Stimulated activated memory B cell treated with anti-CD40 and anti-IgM and Interleukin-4, amounts not matched to agents 10 μg/mL and 1 μg/mL and 100 μg/mL, for 72 hours (primary cell): ENCODE data around the gene KIFC1.
A peak's percentile ranks its signal among the peaks of the same experiment; 100 is the strongest.
"Not testable (repeated sequence)": the region's sequence is repeated elsewhere in the genome, so short reads cannot be mapped to it uniquely, and the experiment has no call there.

Experiments
- ATAC-seq: fragments of 150-1000 bp; cut with Tn5 transposase; 2 replicates; pipeline ENCODE4 v1.10.0; 2021
- H3K27ac Mint-ChIP-seq: one replicate; pipeline ENCODE4 v1.8.0; 2022; ENCODE audit warnings: mild to moderate bottlenecking, mixed read lengths
- H3K27me3 Mint-ChIP-seq: one replicate; pipeline ENCODE4 v1.8.0; 2022; ENCODE audit warnings: mixed read lengths
- H3K36me3 Mint-ChIP-seq: one replicate; pipeline ENCODE4 v1.8.0; 2022; ENCODE audit warnings: mixed read lengths
- H3K4me1 Mint-ChIP-seq: one replicate; pipeline ENCODE4 v1.8.0; 2022; ENCODE audit warnings: mixed read lengths
- H3K4me3 Mint-ChIP-seq: one replicate; pipeline ENCODE4 v1.8.0; 2022; ENCODE audit warnings: mild to moderate bottlenecking, moderate library complexity, mixed read lengths
- H3K9me3 Mint-ChIP-seq: one replicate; pipeline ENCODE4 v1.8.0; 2022; ENCODE audit warnings: mixed read lengths

The KIFC1 gene, protein sequence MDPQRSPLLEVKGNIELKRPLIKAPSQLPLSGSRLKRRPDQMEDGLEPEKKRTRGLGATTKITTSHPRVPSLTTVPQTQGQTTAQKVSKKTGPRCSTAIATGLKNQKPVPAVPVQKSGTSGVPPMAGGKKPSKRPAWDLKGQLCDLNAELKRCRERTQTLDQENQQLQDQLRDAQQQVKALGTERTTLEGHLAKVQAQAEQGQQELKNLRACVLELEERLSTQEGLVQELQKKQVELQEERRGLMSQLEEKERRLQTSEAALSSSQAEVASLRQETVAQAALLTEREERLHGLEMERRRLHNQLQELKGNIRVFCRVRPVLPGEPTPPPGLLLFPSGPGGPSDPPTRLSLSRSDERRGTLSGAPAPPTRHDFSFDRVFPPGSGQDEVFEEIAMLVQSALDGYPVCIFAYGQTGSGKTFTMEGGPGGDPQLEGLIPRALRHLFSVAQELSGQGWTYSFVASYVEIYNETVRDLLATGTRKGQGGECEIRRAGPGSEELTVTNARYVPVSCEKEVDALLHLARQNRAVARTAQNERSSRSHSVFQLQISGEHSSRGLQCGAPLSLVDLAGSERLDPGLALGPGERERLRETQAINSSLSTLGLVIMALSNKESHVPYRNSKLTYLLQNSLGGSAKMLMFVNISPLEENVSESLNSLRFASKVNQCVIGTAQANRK

DNA sequence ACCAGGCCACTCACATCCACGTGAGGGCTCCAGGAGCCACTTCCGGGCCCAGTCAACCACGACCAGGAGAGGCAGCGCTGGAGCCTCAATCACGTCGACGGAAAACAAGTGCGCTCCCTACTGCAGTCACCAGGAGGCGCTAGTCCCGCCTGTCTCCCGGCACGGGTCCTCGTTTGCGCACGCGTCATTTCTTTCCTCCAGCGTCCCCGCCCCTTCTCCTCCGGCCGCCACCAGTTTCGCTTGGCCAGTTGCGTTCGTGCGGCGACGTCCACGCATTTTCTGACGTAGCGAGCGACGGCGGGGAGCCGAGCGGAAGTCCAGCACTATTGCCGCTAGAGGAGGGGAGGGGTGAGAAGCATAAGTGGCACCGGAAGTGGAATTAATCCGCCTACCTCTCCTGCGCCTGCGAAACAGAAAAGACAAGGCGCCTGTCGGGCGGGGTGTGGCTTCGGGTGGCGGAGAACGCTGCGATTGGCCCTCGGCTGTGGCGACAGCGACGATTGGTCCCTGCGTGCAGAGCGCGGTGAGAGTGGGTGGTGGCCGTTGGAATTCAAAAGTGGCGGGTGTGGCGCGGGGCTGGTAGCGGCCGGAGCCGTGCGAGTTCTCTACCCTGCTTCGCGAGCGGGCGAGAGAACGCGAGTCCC is at the start of gene KIFC1:
Gene KIFC1 (plus strand): TSS at position 546 of the 644 bp plus-strand sequence. CDS start 163 bp downstream, outside the sequence.
- H3K27ac Mint-ChIP-seq: peak within 1 kb of the TSS; percentile 85

DNA sequence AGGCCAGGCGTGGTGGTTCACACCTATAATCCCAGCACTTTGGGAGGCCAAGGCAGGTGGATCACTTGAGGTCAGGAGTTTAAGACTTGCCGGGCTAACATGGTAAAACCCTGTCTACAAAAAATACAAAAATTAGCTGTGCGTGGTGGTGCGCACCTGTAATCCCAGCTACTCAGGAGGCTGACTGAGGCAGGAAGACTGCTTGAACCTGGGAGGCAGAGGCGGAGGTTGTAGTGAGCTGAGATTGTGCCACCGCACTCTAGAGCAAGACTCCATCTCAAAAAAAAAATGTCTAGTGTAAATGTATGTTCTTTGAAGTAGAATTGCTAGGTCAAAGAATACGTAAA is 48.0 kb upstream of the KIFC1 start:
- H3K36me3 Mint-ChIP-seq, H3K9me3 Mint-ChIP-seq, ATAC-seq, H3K27me3 Mint-ChIP-seq: not testable (repeated sequence)
- Mint-ChIP-seq H3K4me3 (peak overlapping the region; percentile 42), H3K27ac (peak overlapping the region; percentile 81), H3K4me1 (peaks cover 40% of the 10 kb centered on the region)

More for the DNA sequence above, at the start of gene KIFC1:
- H3K4me1 Mint-ChIP-seq: peaks cover 30% of the 10 kb centered on the region
- H3K27me3 Mint-ChIP-seq: no peaks in the 10 kb centered on the region
- no peaks in the 10 kb centered on the region for H3K9me3 Mint-ChIP-seq
- H3K4me3 Mint-ChIP-seq: peak within 1 kb of the TSS; percentile 72
- ATAC-seq: peak; percentile 98
- no peaks in the 10 kb centered on the region for H3K36me3 Mint-ChIP-seq

DNA sequence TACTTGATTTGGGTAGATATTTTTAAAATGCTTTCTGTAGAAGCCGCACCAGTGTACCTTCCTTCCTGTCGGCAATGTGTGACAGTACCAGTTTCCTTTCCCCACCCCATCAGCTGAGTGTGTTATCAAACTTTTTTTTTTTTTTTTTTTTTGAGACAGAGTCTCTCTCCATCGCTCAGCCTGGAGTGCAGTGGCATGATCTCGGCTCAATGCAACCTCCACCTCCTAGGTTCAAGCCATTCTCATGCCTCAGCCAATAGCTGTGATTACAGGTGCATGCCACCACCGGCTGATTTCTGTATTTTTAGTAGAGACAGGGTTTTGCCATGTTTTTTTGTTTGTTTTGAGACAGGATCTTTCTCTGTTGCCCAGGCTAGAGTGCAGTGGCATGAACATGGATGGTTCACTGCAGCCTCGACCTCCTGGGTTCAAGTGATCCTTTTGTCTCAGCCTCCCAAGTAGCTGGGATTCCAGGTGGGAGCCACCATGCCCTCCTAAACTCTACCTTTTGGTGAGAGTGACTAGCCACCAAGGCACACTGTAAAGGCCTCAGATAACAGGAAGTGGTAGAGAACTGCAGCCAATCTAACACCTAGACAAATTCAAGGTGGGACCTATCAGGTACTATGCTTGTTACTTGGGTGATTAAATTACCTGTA is 47.5 kb upstream of the KIFC1 start:
- peak overlapping the region; percentile 42 for H3K4me3 Mint-ChIP-seq
- H3K4me1 Mint-ChIP-seq: peaks cover 38% of the 10 kb centered on the region
- peak; percentile 93 for ATAC-seq

DNA sequence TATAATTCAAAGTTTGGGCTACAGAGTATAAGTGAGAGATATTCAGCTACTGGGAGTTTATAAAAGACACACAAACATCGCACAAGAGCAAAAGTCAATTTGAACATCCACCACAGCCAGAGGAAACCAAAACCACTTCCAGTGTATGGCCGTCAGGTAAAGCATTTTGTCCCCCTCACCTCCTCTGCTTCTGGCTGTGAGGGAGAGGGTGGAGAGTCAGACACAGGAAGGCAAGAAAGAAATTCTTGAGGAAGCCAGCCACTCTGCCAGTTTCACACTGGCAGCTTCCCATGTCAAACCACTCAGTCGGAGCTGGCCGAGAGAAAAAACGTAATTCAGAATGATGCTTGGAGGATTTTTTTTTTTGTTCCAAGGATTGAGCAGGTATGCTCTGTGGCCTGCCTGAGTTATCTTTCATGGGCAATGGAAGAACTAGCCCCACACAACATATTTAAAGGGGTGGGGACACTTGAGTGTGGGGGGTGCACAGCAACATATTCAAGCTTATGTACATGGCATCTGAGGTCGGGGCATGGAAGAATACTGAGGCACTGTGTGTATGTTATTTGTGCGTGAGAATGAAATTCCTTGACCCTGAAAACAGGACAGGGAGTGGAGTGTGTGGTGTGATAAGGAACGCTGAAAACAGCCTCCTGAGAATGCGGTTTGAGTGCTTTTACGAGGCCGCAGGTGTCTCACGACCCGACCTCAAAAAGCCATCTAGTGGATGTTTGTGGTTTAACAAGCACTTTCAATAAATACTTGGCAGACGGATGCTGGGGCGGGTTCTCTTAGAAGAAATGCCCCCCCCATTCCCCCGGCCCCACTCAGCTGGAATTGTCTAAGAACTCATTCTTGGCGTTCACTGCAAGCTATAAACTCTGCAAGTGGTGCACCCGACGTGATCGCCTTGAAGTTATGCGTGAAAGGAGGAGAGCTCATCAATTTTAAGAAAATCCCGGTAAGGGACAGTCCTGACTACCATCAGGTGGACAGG is 46.6 kb upstream of the KIFC1 start:
- Mint-ChIP-seq H3K36me3 (no peaks in the 10 kb centered on the region), H3K9me3 (no peaks in the 10 kb centered on the region), H3K4me3 (peak overlapping the region; percentile 62), H3K27me3 (no peaks in the 10 kb centered on the region), H3K27ac (peak overlapping the region; percentile 81), H3K4me1 (peaks cover 32% of the 10 kb centered on the region)
- peak; percentile 48 for ATAC-seq

More for the DNA sequence above, 47.5 kb upstream of the KIFC1 start:
- H3K27me3 Mint-ChIP-seq: no peaks in the 10 kb centered on the region
- peak overlapping the region; percentile 81 for H3K27ac Mint-ChIP-seq
- no peaks in the 10 kb centered on the region for H3K9me3 Mint-ChIP-seq
- H3K36me3 Mint-ChIP-seq: no peaks in the 10 kb centered on the region

DNA sequence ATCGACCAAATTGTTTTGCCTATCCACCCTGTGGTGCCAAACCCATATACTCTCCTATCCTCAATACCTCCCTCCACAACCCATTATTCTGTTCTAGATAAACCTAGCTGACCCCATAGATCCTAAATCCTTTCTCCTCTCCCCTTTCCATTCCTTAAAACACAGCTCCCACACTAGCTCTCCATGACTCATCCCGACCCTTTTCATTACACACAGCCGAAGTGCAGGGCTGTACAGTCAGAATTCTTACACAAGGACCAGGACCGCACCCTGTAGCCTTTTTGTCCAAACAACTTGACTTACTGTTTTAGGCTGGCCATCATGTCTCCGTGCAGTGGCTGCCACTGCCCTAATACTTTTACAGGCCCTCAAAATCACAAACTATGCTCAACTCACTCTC is 44.7 kb upstream of the KIFC1 start:
- Mint-ChIP-seq H3K4me1 (peaks cover 27% of the 10 kb centered on the region), H3K27ac (peak overlapping the region; percentile 17)
- ATAC-seq, H3K36me3 Mint-ChIP-seq, H3K27me3 Mint-ChIP-seq, H3K4me3 Mint-ChIP-seq, H3K9me3 Mint-ChIP-seq: not testable (repeated sequence)

DNA sequence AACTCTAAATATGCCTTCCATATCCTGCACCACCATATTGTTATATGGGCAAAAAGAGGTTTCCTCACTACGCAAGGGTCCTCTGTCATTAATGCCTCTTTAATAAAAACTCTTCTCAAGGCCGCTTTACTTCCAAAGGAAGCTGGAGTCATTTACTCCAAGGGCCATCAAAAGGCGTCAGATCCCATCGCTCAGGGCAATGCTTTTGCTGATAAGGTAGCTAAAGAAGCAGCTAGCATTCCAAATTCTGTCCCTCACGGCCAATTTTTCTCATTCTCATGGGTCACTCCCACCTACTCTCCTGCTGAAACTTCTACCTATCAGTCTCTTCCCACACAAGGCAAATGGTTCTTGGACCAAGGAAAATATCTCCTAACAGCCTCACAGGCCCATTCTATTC is 43.8 kb upstream of the KIFC1 start:
- no peak for ATAC-seq
- Mint-ChIP-seq H3K4me1 (peaks cover 27% of the 10 kb centered on the region), H3K9me3 (no peaks in the 10 kb centered on the region), H3K27ac (no peak overlapping the region), H3K36me3 (no peaks in the 10 kb centered on the region), H3K4me3 (no peak overlapping the region), H3K27me3 (no peaks in the 10 kb centered on the region)

DNA sequence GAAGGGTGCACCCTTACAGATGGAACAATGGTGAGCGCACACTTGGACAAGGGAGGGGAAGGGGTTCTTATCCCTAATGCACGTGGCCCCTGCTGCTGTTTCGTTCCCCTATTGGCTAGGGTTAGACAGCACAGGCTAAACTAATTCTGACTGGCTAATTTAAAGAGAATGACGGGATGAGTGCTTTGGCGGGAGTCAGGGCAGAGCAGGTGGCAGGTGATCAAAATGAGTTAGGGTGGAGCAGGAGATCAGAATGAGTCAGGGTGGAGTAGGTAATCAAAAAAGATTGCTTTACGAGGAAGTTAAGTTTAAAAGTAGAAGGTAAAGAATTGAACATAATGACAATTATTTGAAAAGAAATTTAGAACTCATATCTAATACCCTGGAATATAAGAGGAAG is 35.8 kb upstream of the KIFC1 start:
- H3K27me3 Mint-ChIP-seq, H3K4me3 Mint-ChIP-seq, H3K4me1 Mint-ChIP-seq, H3K27ac Mint-ChIP-seq, ATAC-seq, H3K36me3 Mint-ChIP-seq, H3K9me3 Mint-ChIP-seq: not testable (repeated sequence)

DNA sequence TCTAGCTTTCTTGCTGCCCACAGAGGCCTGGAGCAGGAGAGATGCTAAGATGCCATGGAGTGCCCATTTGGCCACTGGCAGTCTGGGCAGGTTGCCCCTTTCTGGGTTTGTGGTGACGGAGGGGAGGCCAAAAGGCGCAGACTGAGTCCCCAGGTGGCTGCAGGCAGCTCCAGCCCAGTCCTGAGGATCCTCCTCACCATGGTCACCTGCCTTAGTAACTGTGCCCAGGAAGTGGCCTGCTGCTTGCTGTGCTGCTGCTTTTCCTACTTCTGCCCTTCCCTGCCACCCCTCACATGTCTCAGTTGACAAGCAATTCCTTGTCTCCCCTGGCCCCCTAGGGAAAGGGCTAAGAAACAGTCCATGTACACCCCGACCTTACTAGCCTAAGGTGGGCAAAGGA is 35.3 kb upstream of the KIFC1 start:
- Mint-ChIP-seq H3K27me3 (no peaks in the 10 kb centered on the region), H3K9me3 (no peaks in the 10 kb centered on the region), H3K4me3 (no peak overlapping the region), H3K36me3 (no peaks in the 10 kb centered on the region), H3K27ac (no peak overlapping the region), H3K4me1 (no peaks in the 10 kb centered on the region)
- no peak for ATAC-seq

DNA sequence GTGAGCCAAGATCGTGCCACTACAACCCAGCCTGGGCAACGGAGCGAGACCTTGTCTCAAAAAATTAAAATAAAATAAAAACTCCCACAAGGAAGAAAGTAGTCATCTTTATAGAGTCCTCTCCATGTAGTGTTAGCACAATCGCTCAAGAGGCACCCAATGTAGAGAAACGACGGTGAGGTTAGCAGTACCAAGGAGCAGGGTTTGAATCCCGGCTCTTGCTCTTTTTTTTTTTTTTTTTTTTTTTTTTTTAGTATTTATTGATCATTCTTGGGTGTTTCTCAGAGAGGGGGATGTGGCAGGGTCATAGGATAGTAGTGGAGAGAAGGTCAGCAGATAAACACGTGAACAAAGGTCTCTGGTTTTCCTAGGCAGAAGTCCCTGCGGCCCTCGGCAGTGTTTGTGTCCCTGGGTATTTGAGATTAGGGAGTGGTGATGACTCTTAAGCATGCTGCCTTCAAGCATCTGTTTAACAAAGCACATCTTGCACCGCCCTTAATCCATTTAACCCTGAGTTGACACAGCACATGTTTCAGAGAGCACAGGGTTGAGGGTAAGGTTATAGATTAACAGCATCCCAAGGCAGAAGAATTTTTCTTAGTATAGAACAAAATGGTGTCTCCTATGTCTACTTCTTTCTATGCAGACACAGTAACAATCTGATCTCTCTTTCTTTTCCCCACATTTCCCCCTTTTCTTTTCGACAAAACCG is 34.3 kb upstream of the KIFC1 start:
- H3K27ac Mint-ChIP-seq, H3K4me1 Mint-ChIP-seq, H3K4me3 Mint-ChIP-seq, H3K9me3 Mint-ChIP-seq, H3K36me3 Mint-ChIP-seq, H3K27me3 Mint-ChIP-seq, ATAC-seq: not testable (repeated sequence)

DNA sequence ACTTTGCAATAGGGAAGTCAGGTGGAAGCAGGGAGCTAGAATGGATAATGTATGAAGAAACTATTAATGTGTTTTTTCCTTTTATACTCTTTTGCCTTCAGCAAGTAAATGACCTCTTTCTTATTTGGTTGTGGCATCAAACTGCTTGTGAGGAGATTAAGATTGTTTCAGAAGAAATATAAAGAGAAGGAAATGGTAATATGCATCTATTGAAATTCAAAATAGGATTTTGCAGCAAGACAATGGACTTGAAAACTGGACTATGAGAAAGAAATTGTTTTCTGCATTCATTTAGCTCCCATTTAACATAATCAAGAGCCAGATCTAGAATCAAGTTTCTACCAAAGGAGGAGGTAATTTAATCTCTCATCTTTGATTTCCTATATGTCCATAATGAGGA is 32.3 kb upstream of the KIFC1 start:
- H3K4me3 Mint-ChIP-seq: no peak overlapping the region
- H3K4me1 Mint-ChIP-seq: no peaks in the 10 kb centered on the region
- H3K9me3 Mint-ChIP-seq: no peaks in the 10 kb centered on the region
- H3K36me3 Mint-ChIP-seq: no peaks in the 10 kb centered on the region
- no peak overlapping the region for H3K27ac Mint-ChIP-seq
- no peak for ATAC-seq
- H3K27me3 Mint-ChIP-seq: no peaks in the 10 kb centered on the region

DNA sequence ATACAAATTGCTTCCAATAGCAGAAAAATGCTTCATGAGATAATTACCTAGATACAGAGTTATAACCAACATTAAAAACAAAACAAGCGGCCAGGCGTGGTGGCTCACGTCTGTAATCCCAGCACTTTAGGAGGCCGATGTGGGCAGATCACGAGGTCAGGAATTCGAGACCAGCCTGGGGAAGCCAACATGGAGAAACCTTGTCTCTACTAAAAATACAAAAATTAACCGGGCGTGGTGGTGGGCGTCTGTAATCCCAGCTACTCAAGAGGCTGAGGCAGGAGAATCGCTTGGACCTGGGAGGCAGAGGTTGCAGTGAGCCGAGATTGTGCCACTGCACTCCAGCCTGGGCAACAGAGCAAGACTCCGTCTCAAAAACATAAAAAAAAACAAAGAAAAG is 28.1 kb upstream of the KIFC1 start:
- not testable (repeated sequence) for H3K27ac Mint-ChIP-seq, H3K9me3 Mint-ChIP-seq, H3K4me3 Mint-ChIP-seq, H3K4me1 Mint-ChIP-seq, H3K36me3 Mint-ChIP-seq, ATAC-seq, H3K27me3 Mint-ChIP-seq

DNA sequence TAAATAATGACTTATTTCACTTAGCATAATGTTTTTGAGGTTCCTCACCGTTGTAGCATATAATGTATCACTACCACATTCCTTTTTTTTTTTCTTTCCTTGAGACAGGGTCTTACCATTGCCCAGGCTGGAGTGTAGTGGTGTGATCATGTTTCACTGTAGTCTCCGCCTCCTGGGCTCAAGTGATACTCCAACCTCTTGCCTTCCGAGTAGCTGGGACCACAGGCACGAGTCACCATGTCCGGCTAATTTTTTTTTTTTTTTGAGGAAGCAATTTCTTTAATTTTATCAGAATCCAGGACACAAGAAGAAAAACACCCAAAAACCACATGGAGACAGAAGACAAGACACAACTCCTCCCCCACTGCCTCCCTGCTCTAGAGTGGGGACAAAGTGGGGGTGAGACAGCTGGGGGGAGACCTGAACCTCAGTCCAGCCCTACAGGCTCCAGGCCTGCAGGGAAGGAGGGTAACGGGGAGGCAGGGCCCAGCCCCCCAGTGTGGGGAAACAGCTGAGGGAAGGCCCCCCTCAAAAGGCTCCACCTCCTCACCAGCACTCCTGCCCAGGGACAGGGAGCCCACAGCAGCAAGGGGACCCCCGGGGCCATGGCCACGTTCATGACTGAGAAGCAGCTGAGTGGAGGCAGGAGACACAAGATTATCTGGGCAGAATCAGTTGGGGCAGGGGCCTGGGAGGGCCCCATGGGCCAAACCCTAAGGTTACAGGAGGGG is 27.0 kb upstream of the KIFC1 start:
- H3K4me3 Mint-ChIP-seq, H3K36me3 Mint-ChIP-seq, H3K27me3 Mint-ChIP-seq, H3K27ac Mint-ChIP-seq, H3K9me3 Mint-ChIP-seq, H3K4me1 Mint-ChIP-seq, ATAC-seq: not testable (repeated sequence)

DNA sequence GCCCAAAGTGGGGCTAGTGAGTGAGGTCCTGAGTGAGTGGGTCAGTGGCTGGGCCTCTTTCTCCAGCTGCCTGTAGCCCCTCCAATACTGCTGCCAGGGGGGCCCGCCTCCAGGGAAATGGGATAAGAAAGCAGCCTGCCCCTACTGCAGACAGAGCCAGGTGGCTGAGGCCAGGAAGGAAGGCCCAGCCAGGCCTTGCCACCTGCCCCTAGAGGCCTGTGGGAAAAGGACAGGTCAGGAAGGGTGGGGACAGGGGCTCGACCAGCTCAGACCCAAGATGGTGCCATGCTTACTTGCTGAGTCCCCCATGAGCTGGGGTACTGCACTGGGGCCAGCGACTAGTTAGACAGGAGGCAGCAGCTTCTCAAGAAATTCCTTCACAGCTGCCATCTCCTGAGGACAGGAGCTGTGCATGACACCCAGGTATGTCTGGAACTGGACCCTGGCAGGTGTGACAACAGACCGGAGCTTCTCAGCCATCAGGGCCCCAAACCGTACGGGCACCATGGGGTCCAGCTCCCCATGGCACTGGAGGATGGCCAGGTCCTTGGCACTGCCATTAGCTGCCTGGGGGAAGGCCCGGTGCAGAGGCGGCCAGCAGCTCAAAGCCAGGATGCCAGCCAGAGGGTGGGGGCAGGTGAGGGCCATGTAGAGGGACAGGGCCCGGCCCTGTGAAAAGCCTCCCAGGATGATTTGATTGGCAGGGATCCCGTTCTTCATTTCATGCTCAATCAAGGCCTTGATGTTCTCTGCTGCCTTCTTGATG is 26.2 kb upstream of the KIFC1 start:
- H3K36me3 Mint-ChIP-seq, H3K4me3 Mint-ChIP-seq, H3K27ac Mint-ChIP-seq: not testable (repeated sequence)

More for the DNA sequence above, 26.2 kb upstream of the KIFC1 start:
- H3K27me3 Mint-ChIP-seq, H3K4me1 Mint-ChIP-seq, H3K9me3 Mint-ChIP-seq, ATAC-seq: not testable (repeated sequence)
